ENCODE data around the gene HOXD12.

The HOXD12 gene

DNA sequence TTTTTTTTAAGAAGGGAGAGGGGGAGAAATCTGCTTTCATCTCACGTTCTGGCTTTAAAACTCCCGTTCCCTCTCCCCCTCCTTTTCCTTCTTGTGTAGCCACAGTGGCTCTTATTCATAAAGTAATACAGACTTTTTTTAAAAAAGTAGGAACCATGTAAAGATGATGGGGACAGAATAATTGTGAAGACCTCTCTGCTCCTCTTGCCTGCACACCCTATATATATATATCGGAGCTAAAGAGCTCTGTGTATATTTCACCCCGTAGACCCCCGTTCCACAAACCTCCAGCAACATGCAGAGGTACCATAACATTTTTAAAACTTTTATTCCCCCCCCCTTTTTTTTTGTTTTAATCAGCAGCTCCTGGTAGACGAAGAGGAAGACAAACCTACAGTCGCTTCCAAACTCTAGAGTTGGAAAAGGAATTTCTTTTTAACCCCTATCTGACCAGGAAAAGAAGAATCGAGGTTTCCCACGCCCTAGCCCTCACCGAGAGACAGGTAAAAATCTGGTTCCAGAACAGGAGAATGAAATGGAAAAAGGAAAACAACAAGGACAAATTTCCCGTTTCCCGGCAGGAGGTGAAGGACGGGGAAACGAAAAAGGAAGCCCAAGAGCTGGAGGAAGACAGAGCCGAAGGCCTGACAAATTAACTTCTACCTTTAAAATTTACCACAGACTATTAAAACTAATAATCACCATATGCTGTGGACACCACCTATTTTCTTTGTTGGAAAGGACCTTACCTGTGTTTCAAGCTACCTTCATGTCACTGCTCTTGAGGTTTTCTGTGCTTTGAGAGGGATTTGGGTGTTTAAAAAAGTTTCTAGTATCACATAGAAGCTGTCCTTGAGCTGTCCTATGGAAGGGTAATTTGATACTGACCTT lies 31.6 kb downstream of the HOXD12 start:
- DNase-seq (ENCODE audit: low spot score) = no peak

DNA sequence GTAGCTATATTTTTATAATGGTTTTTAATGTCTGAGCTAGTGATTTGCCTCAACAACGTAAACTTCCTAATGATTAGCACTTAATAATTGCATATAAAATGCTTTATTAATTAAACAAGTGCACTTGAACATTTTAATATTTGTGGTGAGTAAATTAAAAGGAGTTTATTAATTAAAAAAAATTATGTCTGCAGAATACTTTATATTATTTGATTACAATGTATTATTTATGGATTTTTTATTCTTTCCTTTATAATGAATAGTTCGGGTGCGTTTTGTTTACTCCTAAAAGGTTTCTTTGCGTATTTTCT lies 32.2 kb downstream of the HOXD12 start:
- DNase-seq (ENCODE audit: low spot score) = no peak

DNA sequence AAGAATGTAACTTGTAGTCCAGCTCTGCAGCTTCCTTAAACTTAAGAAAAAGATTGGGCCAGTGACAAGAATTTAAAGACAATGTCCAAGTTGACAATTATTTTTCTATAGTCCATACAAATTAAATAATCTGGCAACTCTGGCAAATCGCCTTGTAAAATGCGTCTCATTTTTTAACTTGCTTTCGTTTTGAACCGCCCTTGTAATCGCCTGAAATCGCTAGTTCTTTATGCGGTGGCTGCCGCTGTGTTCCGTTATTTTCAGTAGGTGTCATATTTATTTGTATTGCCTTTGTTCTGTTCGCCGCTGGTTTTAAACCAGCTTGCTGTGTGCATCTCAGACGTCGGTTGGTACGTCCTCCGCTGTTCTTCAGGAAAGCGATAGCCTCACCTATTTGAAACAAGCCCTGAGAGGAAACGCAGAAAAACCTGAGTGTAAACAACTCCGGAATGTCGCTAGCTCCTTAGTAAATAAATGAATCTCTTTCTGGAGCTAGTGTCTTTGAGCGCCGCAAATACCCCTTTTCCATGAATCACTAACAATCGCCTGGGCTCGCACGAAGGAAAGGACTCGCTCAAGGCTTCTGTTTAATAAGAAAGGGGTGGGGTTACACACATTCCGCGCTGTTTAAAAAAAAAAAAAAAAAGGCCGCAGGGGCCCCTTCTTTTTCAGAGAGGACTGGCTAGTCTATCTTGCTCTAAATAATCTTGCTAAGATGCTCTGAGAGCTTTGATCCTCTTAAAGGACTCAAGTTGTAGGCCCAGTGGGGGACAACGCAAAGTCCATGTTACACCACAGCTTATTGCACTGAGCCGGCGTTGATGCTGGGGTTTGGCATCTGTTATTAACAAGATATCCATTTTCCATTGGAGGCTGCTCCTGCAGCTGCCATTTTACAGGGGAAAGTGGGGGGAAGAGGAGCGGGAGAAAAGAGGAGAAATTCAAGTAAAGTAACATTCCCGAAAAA lies 32.9 kb downstream of the HOXD12 start:
- DNase-seq (ENCODE audit: low spot score) = no peak

DNA sequence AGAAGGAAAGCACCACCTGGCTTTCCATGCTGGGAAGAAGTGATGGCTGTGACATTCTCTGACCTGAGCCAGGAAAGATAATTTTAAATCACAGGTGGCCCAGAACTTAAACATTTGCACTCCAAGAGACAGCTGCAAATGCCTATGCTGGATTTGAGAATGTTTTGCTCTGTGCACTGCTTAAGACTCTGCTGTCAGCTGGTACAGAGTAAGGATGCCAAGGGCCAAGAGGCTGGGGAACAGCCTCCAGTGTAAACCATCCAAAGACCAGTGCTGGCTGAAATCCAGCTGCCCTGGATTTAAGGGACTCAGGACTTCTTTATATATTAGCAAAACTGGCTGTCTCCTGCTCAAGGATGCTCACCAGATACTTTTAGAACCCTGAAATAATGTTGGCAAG lies 33.8 kb downstream of the HOXD12 start:
- no peak for DNase-seq (ENCODE audit: low spot score)

DNA sequence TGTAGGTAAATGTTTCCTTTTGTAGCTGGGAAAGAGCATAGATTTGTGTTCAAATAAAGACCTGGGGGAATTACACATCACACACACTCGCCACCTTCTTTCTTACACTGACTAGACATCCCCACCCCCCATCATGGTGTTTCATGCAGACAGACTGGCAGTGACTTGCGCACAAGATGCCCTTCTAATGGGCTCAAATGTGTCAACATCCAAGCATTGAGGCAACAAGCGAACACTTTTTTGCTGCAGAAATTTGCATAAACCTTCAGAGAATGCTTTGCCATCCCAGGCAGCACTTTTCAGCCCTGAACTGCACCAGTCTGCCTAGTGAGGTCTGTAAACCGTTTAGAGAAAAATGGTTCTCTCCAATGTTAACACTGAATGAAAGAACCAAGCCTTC lies 34.4 kb downstream of the HOXD12 start:
- no peak for DNase-seq (ENCODE audit: low spot score)

DNA sequence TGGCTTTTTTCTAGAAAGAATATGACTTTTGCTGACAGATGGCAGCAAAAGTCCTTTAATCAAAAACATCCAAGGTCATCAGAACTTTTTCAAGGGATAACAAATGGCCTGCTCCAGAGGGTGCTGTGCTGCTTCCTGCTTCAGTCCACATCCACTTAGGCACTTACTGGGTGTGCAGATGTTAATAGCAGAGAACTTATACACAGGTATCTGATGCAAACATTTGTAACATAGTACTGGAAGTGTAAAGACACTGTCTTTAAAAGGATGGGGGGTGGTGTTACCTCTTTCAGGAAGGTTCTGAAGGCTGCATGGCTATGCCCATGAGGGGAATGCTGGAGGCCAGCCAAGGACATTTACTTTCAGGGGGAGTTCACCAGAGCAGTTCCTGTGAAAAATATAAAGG lies 35.4 kb downstream of the HOXD12 start:
- DNase-seq (ENCODE audit: low spot score) = no peak

DNA sequence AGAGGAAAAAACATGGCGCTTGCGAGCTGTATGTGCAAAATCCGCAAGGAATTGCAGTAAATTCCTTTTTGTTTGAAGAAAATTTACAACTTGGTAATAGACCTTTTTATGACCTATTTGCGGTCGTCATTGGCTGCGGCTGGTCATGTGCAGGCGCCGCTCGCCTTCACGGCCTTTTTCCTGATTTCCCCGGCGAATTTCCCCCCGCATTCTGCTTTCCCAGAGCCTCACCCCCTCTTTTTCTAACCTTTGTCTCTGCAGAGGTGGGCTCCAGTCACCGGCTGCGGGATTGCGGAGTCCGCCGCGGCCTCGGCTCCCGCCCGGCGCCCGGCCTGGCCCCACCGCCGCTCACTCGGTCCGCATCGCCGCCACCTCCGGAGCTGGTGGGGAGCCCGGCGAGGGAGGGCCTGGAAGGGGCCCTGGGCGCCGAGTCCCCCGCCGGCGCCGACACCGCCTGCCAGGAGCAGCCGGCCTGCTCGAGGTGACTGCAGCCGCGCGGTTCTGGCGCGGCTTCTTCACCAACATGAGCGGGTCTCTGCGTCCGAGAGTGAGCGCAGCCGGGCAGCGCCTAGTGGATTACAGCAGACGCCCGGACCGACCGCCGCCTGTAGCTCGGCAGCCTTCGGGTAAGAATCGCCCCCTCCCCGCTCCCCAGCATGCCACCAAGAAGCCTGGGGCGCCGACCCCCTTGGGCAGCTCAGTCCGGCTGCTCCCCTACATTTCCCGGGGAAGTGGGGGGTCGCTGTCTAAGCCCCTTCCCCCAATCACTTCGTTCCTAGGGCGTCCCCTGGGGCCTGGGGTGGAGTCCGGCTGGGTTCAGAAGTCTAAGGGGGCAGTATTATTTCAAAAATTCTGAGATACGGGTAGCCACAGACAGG lies 37.0 kb downstream of the HOXD12 start:
- DNase-seq (ENCODE audit: low spot score) = peak; percentile 80

DNA sequence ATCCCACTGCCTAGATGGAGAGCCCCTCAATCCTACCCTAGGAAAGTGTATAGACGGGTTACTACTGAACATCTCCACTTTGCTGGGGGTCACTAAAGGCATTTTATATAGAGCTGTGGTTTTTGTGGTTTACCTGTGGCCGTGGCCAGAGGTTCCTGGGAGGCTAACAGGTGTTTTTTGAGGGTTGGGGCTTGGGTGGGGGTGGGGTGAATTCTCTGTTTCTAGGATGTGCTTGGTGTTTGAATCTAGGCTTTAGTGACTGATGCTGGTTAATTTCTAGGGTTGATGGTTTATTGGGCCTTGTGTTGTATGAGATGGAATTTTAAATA lies 37.6 kb downstream of the HOXD12 start:
- no peak for DNase-seq (ENCODE audit: low spot score)

DNA sequence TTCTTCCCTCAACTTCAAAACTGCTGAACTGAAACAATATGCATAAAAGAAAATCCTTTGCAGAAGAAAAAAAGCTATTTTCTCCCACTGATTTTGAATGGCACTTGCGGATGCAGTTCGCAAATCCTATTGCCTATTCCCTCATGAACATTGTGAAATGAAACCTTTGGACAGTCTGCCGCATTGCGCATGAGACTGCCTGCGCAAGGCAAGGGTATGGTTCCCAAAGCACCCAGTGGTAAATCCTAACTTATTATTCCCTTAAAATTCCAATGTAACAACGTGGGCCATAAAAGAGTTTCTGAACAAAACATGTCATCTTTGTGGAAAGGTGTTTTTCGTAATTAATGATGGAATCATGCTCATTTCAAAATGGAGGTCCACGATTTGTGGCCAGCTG lies 38.3 kb downstream of the HOXD12 start:
- no peak for DNase-seq (ENCODE audit: low spot score)

DNA sequence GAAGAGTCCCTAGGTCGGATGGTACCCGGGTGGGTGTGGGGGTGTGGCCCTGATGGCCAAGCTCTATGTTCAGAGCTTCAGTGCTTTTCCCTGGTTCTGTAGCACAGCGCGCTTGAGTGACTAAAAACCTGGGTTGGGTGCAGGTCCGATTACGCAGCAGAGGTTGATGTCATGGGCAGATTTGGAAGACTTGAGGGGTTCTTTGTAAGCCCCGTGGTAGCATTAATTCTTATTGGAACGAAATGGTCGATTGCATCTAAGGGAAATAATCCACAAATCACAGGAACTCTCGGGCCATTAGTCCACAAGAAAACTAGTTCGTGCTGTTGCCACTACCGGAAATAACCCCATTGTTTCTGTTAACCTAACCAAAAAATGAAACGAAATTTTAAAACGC lies 38.9 kb downstream of the HOXD12 start:
- peak; percentile 63 for DNase-seq (ENCODE audit: low spot score)

DNA sequence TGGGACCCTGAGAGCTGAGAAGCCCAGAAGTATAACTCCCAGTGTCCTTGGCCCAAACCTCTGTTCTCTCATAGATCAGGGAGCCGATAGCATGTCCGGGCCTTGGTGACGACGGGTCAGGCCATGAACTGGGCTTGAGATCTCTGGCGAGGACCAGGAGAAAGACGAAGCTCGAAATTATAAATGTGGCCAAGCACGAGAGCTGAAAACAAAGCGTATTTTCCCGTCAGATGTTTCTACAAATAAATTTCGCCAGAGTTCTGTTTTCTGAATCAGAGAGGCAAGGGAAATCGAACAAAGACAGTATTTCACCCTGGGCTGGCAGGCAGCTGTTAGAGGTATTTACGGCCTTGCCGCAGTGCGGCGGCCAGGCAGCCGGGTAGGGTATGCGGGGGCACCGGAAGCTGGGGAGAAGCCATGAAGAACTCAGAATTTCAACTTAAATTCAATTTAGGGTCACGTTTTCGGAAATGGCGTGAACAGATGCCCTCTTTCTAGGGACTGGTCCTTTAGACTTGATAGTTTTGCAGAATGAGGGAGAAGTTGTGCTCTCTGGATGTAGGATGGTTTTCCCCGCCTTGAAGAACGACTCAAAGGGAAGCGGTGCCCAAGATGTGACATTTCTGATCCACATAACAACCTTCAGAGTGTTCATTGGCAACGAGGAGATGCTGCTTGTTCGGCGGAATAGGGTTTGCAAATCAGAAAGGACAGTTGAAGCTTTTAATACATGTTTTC lies 39.5 kb downstream of the HOXD12 start:
- peak; percentile 70 for DNase-seq (ENCODE audit: low spot score)

DNA sequence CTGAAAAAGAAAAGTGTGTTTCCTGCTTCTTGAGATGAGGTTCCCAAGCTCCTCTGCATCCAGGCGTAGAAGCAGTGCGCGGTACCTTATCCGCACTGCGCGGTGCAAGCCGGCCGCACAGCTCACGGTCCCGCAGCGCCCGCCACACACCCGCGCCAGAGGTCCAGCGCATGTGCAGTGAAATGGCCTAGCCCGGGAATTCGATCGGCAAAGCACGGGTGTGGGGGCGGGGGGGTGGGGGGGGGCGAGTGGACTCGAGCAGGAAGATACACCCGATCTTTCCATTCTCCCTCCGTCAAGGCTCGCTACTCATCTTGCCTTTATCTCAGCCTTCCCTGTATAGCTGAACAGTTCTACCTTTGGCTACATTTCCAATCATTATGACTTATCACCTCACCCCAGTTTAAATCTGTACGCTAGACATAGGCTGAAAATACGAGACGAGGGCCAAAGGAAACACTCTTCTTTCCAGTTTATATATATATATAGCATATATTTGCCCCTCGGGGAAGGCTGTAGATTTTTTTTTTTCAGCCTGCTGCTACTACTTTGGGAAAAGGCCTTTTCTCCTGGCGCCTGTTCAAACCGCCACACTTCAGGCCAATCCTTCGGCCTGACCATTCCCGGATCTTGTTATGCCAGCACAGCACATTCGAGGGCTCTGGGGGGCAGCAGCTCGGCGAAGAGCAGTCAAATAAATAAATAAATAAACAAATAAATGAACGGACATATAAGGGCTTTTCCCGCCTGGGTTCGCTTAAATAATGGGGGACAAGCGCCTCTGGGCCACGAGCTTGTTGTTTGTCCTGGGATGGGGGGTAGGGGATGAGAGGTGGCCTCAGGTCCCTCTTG lies 40.3 kb downstream of the HOXD12 start:
- peak; percentile 83 for DNase-seq (ENCODE audit: low spot score)

DNA sequence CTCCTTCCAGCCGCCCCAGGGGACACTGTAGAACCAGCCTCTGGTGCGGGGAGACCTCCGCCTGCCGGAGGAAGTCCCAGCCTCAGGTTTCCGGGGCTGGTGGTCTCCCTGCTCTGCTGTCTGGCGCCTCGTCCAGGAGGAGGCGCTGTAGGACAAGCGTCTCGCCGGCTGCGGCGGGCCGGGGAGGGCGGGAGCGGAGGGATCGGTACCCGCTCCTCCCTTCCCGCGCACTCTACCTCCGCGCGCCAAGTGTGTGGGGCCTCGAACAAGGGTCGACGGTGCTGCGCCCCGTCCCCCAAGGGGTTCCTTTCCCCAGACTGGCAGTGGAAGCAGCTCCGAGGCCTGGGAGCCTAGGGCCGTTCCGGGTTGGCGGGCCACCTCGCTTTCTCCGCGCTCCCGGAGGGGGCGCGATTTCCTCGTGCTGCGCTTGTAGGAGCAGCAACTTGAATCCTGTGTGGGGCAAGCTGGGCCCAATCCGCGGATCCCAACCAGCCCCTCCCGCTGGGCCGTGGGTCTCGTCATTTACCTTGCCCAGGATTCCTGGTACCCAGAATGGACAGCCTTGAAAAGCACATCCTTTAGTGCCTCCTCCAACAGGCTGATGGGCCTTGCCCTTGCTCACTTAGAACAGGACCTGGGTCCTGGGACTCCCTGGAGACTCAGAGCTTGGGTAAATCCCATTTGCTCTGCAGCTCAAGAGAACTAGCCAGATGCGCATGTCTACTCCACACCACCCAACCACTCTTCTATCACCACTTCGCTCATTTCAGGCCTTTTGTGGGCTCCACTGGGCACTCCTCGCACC lies 41.1 kb downstream of the HOXD12 start:
- peak; percentile 92 for DNase-seq (ENCODE audit: low spot score)

DNA sequence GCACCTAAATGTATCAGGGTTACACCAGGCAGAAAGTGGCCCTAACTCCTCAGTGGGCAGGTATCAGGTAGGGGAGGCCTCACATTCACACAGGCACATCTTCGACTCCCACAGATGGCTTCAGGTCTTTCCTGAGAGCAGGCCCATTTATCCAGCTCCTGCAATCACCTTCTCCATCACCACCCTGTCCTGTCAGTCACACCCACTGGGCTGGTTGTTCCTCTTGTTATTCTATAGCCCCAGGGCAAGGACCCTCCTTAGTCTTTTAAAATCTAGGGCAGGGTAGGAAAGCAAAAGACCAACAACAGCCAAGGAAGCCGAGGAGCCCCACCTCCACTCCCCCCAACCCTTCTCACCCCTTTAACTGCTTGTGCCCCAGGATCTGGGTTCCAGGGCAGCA lies 42.7 kb downstream of the HOXD12 start:
- DNase-seq (ENCODE audit: low spot score) = no peak

DNA sequence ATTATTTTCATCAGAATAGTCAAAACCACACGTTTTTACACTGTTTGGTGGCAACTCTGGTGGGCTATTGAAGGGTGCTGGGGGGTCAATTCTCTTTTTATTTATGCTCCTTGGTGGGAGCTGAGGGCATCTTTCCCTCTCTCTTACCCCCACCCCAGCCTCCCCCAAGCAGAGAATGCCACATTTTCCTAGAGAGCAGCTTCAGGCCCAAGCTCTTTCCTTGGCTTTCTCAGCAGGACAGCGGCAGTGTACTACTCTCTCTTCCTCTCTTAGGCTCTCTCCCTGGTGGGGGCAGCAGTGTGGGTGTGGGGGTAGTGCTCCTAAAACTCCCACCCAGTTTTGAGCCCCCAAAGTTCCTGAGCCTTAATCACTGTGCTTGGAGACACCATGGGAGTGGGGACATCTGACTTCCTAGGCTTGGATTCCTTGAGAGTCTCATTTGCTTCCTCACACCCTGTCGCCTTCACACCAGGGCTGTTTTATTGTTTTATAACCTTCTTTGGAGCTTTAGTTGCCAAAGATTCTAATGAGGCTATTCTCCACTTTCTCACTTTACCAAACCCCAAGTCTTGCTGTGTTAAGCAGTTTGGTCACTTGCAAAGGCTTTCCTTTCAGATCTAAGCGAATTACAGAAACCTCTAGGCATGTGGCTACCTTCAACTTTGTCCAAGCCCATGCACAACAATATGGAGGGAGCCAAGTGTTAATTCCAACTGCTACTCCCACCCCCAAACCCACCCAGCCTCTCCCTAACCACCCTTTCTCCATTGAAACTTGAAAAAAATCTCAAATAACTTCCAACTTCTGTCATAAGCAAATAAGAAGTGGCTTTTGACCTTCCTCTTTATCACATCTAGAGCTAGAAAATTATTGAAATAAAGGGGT lies 45.7 kb downstream of the HOXD12 start:
- DNase-seq (ENCODE audit: low spot score) = no peak

DNA sequence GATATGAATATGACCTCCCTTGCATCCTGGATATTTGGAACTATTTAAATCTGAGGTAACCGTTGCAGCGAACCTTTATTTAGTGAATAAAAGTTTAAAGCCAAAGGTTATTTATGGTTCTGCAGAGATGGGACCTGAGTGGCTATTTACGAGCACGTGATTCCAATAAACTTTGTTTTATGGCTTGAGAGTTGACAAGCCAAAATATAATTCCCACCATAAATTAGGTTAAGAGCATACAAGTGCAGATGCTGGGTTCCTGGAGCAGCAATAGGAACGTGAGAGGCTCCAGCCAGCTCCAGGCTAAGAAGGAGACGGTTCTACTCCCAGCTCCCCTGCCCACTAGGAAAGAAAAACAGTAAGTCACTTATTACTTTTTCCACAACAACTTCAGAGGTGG lies 46.5 kb downstream of the HOXD12 start:
- no peak for DNase-seq (ENCODE audit: low spot score)

DNA sequence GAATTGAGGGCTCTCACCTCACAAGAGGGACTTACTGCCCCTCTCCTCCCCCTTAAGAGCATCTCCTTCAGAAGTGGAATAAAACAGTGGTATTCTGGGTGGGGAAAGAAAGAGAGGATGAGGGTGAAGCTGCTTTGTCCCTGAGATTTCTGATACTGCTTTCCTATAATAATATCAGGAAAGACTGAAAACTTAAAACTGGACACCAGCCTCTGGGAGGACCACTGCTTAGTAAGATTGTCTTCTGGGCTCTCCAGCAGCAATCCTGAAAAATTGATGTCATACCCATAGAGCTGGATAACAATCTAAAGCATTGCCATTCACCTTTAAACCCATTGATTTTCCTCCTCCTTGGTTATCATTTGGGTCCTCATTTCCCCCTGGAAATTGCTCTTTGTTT lies 47.0 kb downstream of the HOXD12 start:
- no peak for DNase-seq (ENCODE audit: low spot score)

DNA sequence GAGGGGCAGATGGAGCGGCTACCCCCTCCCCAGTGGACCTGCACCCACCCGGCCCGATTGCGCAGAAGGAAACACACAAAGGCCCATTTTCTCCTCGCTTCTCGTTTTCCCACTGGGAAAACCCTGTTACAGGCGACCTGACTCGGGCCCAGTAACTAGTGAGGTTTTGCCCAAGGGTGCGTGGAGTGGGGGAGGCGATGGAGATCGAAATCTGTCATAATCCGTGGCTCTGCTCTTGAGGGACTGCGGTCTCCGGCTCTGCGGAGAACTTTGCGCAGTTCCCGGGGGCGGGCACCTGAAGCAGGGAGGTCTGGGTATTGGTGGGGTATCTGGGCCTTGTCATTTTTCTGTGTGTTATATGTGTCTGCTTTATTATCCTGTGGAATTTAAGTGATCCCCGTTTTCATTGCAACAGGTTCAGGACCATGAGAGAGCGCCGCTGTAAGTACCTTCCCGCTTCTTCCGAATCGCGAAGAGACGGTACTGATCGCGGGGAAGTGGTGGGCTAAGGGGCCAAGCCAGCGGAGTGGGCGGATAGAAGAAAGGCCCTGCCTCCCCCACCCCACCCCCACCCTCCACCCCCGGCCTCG lies 47.7 kb downstream of the HOXD12 start:
- no peak for DNase-seq (ENCODE audit: low spot score)
